Activated CD4-positive, alpha-beta memory T cell treated with anti-CD3 and anti-CD28 coated beads, Interleukin-2, amount 10 ng/mL, durations not matched to agents 7 days and 5 days (primary cell): ENCODE results near the gene LYSMD2. TPM values are rescaled to one million over a fixed set of nuclear protein-coding genes. Genes with fewer than 3 reads are reported as not detected.

Source experiments
- CTCF ChIA-PET: fragments of 350-600 bp; sonication (Branson Sonifier 250); formaldehyde crosslinking; loops from one replicate; lab custom pipeline; 2021; ENCODE audit warnings: antibody characterized with exemption, inconsistent platforms; lab: Charles Lee
- POLR2A ChIA-PET: fragments of 350-600 bp; sonication (Branson Sonifier 250); formaldehyde crosslinking; loops from one replicate; lab custom pipeline; 2021; ENCODE audit warnings: antibody characterized with exemption; lab: Charles Lee
- DNase-seq: peaks from one replicate; pipeline ENCODE4 v3.0.0-alpha.2; 2020
- H3K27ac Mint-ChIP-seq: one replicate; pipeline ENCODE4 v1.8.0; 2021; ENCODE audit warnings: mild to moderate bottlenecking, mixed read lengths
- H3K27me3 Mint-ChIP-seq: one replicate; pipeline ENCODE4 v1.8.0; 2021; ENCODE audit warnings: mixed read lengths
- H3K36me3 Mint-ChIP-seq: one replicate; pipeline ENCODE4 v1.8.0; 2021; ENCODE audit warnings: low read depth, mixed read lengths
- H3K4me1 Mint-ChIP-seq: one replicate; pipeline ENCODE4 v1.8.0; 2021; ENCODE audit warnings: mixed read lengths
- H3K4me3 Mint-ChIP-seq: one replicate; pipeline ENCODE4 v1.8.0; 2021; ENCODE audit warnings: mild to moderate bottlenecking, mixed read lengths
- H3K9me3 Mint-ChIP-seq: one replicate; pipeline ENCODE4 v1.8.0; 2021; ENCODE audit warnings: mixed read lengths
- total RNA-seq, 2 experiments: library from RNA; stranded (reverse); gene quantifications; one replicate each; pipeline ENCODE4 v1.2.3, GENCODE V29; 2021

The LYSMD2 gene
- total RNA-seq, 2 experiments from 2014 or later: 14.8 to 14.9 TPM

GRCh38 chr15:51706926-51707608, 30.4 kb downstream of the LYSMD2 start:
- H3K4me3 Mint-ChIP-seq: no peak overlapping the region
- ChIA-PET CTCF (no interaction called here), POLR2A (no interaction called here)
- no peaks in the 10 kb centered on the region for H3K4me1 Mint-ChIP-seq
- no peak overlapping the region for H3K27ac Mint-ChIP-seq
- H3K36me3 Mint-ChIP-seq: no peaks in the 10 kb centered on the region
- no peaks in the 10 kb centered on the region for H3K9me3 Mint-ChIP-seq
- peaks cover 10% of the 10 kb centered on the region for H3K27me3 Mint-ChIP-seq
- no peak for DNase-seq

- Mint-ChIP-seq H3K27ac (no peak overlapping the region), H3K9me3 (no peaks in the 10 kb centered on the region), H3K4me1 (no peaks in the 10 kb centered on the region), H3K36me3 (no peaks in the 10 kb centered on the region), H3K27me3 (peaks cover 10% of the 10 kb centered on the region), H3K4me3 (no peak overlapping the region)
- CTCF ChIA-PET: no interaction called here
- POLR2A ChIA-PET: no interaction called here
- DNase-seq: no peak
These were observed 31.2 kb downstream of the LYSMD2 start for GRCh38 chr15:51706291-51706690.

GRCh38 chr15:51702710-51703109, 34.7 kb downstream of the LYSMD2 start:
- no peak overlapping the region for H3K27ac Mint-ChIP-seq
- DNase-seq: no peak
- H3K36me3 Mint-ChIP-seq: no peaks in the 10 kb centered on the region
- POLR2A ChIA-PET: no interaction called here
- no peaks in the 10 kb centered on the region for H3K4me1 Mint-ChIP-seq
- CTCF ChIA-PET: no interaction called here
- H3K9me3 Mint-ChIP-seq: no peaks in the 10 kb centered on the region
- H3K27me3 Mint-ChIP-seq: peaks cover 35% of the 10 kb centered on the region
- H3K4me3 Mint-ChIP-seq: no peak overlapping the region

GRCh38 chr15:51699373-51699772, 38.1 kb downstream of the LYSMD2 start:
- CTCF ChIA-PET: no interaction called here
- POLR2A ChIA-PET: no interaction called here
- H3K27me3 Mint-ChIP-seq: peaks cover 34% of the 10 kb centered on the region
- no peaks in the 10 kb centered on the region for H3K9me3 Mint-ChIP-seq
- no peak for DNase-seq
- no peaks in the 10 kb centered on the region for H3K36me3 Mint-ChIP-seq
- H3K27ac Mint-ChIP-seq: no peak overlapping the region
- H3K4me1 Mint-ChIP-seq: peaks cover 1% of the 10 kb centered on the region
- no peak overlapping the region for H3K4me3 Mint-ChIP-seq

- Mint-ChIP-seq H3K27me3 (peaks cover 36% of the 10 kb centered on the region), H3K9me3 (no peaks in the 10 kb centered on the region), H3K4me3 (no peak overlapping the region), H3K36me3 (no peaks in the 10 kb centered on the region), H3K4me1 (peaks cover 16% of the 10 kb centered on the region), H3K27ac (no peak overlapping the region)
- ChIA-PET CTCF (no interaction called here), POLR2A (no interaction called here)
- no peak for DNase-seq
These were observed 40.3 kb downstream of the LYSMD2 start for GRCh38 chr15:51697163-51697562.

GRCh38 chr15:51696566-51696965, 40.9 kb downstream of the LYSMD2 start:
- Mint-ChIP-seq H3K27me3 (peaks cover 40% of the 10 kb centered on the region), H3K4me3 (no peak overlapping the region), H3K4me1 (peaks cover 22% of the 10 kb centered on the region), H3K9me3 (no peaks in the 10 kb centered on the region), H3K27ac (no peak overlapping the region), H3K36me3 (no peaks in the 10 kb centered on the region)
- no peak for DNase-seq
- CTCF ChIA-PET: no interaction called here
- POLR2A ChIA-PET: no interaction called here

GRCh38 chr15:51692154-51692553, 45.3 kb downstream of the LYSMD2 start:
- Mint-ChIP-seq H3K36me3 (no peaks in the 10 kb centered on the region), H3K4me1 (peaks cover 29% of the 10 kb centered on the region), H3K27ac (no peak overlapping the region), H3K4me3 (no peak overlapping the region), H3K9me3 (no peaks in the 10 kb centered on the region), H3K27me3 (peaks cover 42% of the 10 kb centered on the region)
- POLR2A ChIA-PET: no interaction called here
- DNase-seq: no peak
- CTCF ChIA-PET: interaction anchor here (0.9 to 1.1 kb wide), 2 partner anchors 40 to 85 kb away, joined by 3 to 4 read pairs; no protein-coding TSS in a partner anchor

GRCh38 chr15:51688863-51689262, 48.6 kb downstream of the LYSMD2 start:
- no peak for DNase-seq
- Mint-ChIP-seq H3K36me3 (no peaks in the 10 kb centered on the region), H3K27ac (no peak overlapping the region), H3K27me3 (peaks cover 58% of the 10 kb centered on the region), H3K4me1 (peaks cover 28% of the 10 kb centered on the region), H3K4me3 (no peak overlapping the region), H3K9me3 (no peaks in the 10 kb centered on the region)
- ChIA-PET CTCF (no interaction called here), POLR2A (no interaction called here)

GRCh38 chr15:51687565-51687964, 49.9 kb downstream of the LYSMD2 start:
- Mint-ChIP-seq H3K9me3 (no peaks in the 10 kb centered on the region), H3K4me3 (no peak overlapping the region), H3K27ac (no peak overlapping the region), H3K27me3 (peaks cover 61% of the 10 kb centered on the region), H3K36me3 (no peaks in the 10 kb centered on the region), H3K4me1 (peaks cover 18% of the 10 kb centered on the region)
- POLR2A ChIA-PET: no interaction called here
- CTCF ChIA-PET: interaction anchor here (1.0 kb wide), 1 partner anchor 37 kb away, joined by 3 read pairs; no protein-coding TSS in a partner anchor
- no peak for DNase-seq

- H3K4me1 Mint-ChIP-seq: peaks cover 4% of the 10 kb centered on the region
- peaks cover 46% of the 10 kb centered on the region for H3K27me3 Mint-ChIP-seq
- H3K9me3 Mint-ChIP-seq: no peaks in the 10 kb centered on the region
- H3K4me3 Mint-ChIP-seq: no peak within 1 kb of the TSS
- DNase-seq: peak; percentile 68
- H3K36me3 Mint-ChIP-seq: no peaks in the 10 kb centered on the region
- ChIA-PET POLR2A (interaction anchor here (1.4 kb wide), 1 partner anchor 53 kb away, joined by 4 read pairs; no protein-coding TSS in a partner anchor), CTCF (interaction anchor here (0.7 kb wide), 1 partner anchor 426 kb away, joined by 3 read pairs; no protein-coding TSS in a partner anchor)
- H3K27ac Mint-ChIP-seq: no peak within 1 kb of the TSS
These were observed 56.0 kb downstream of the LYSMD2 start, which contains the start of gene SCG3 for GRCh38 chr15:51681303-51681963. Gene SCG3 (plus strand): TSS chr15:51681503. CDS start chr15:51681756, 253 bp downstream.

GRCh38 chr15:51680321-51680720, 57.1 kb downstream of the LYSMD2 start:
- ChIA-PET POLR2A (no interaction called here), CTCF (no interaction called here)
- Mint-ChIP-seq H3K27me3 (peaks cover 39% of the 10 kb centered on the region), H3K27ac (no peak overlapping the region), H3K4me3 (no peak overlapping the region), H3K9me3 (no peaks in the 10 kb centered on the region), H3K36me3 (no peaks in the 10 kb centered on the region), H3K4me1 (peaks cover 4% of the 10 kb centered on the region)
- DNase-seq: no peak

GRCh38 chr15:51678096-51678495, 59.4 kb downstream of the LYSMD2 start:
- Mint-ChIP-seq H3K9me3 (no peaks in the 10 kb centered on the region), H3K27ac (no peak overlapping the region)

GRCh38 chr15:51677452-51677851, 60.0 kb downstream of the LYSMD2 start:
- Mint-ChIP-seq H3K4me3 (no peak overlapping the region), H3K27me3 (peaks cover 33% of the 10 kb centered on the region), H3K36me3 (no peaks in the 10 kb centered on the region), H3K9me3 (no peaks in the 10 kb centered on the region), H3K4me1 (peaks cover 4% of the 10 kb centered on the region), H3K27ac (no peak overlapping the region)
- no peak for DNase-seq
- ChIA-PET POLR2A (no interaction called here), CTCF (no interaction called here)

More at GRCh38 chr15:51678096-51678495, 59.4 kb downstream of the LYSMD2 start:
- no peak overlapping the region for H3K4me3 Mint-ChIP-seq
- POLR2A ChIA-PET: no interaction called here
- H3K4me1 Mint-ChIP-seq: peaks cover 4% of the 10 kb centered on the region
- CTCF ChIA-PET: no interaction called here
- DNase-seq: no peak
- H3K27me3 Mint-ChIP-seq: peaks cover 33% of the 10 kb centered on the region
- H3K36me3 Mint-ChIP-seq: no peaks in the 10 kb centered on the region
